HG03442 (cell line): ENCODE data around the gene CHPF2.
A peak's percentile ranks its signal among the peaks of the same experiment; 100 is the strongest.

ENCODE experiments used
- ATAC-seq: cut with Tn5 transposase; IDR thresholded peaks from one replicate; pipeline ENCODE4 v1.9.1; 2021; ENCODE audit warnings: mild to moderate bottlenecking, moderate library complexity; ENCODE audit not compliant: unreplicated experiment

The CHPF2 gene

GRCh38 chr7:151232917-151233701 lies 826 bp downstream of the CHPF2 start:
- ATAC-seq: peak; percentile 31

GRCh38 chr7:151233804-151234203 lies 1.5 kb downstream of the CHPF2 start:
- ATAC-seq: no peak

- no peak for ATAC-seq
These were observed 3.0 kb downstream of the CHPF2 start for GRCh38 chr7:151235091-151235787.

- ATAC-seq: no peak
These were observed 4.1 kb downstream of the CHPF2 start for GRCh38 chr7:151236406-151236805.

GRCh38 chr7:151237244-151238189 lies 5.2 kb downstream of the CHPF2 start:
- no peak for ATAC-seq

GRCh38 chr7:151238190-151238810 lies 6.0 kb downstream of the CHPF2 start:
- no peak for ATAC-seq

- no peak for ATAC-seq
These were observed 6.9 kb downstream of the CHPF2 start for GRCh38 chr7:151238924-151239836.

GRCh38 chr7:151239837-151240459 lies 7.7 kb downstream of the CHPF2 start:
- ATAC-seq: no peak

GRCh38 chr7:151240536-151240935 lies 8.3 kb downstream of the CHPF2 start:
- no peak for ATAC-seq

- no peak for ATAC-seq
These were observed 8.9 kb downstream of the CHPF2 start for GRCh38 chr7:151240942-151241754.

- no peak for ATAC-seq
These were observed 9.4 kb downstream of the CHPF2 start for GRCh38 chr7:151241755-151242096.

- ATAC-seq: no peak
These were observed 10.1 kb downstream of the CHPF2 start for GRCh38 chr7:151242159-151243044.

GRCh38 chr7:151243045-151243349 lies 10.7 kb downstream of the CHPF2 start:
- no peak for ATAC-seq

- ATAC-seq: no peak
These were observed 11.3 kb downstream of the CHPF2 start for GRCh38 chr7:151243408-151244195.

GRCh38 chr7:151244196-151244840 lies 12.0 kb downstream of the CHPF2 start:
- no peak for ATAC-seq

- no peak for ATAC-seq
These were observed 12.6 kb downstream of the CHPF2 start for GRCh38 chr7:151244841-151245346.
